Fibroblast of lung (primary cell): ENCODE data around the gene SLC25A12. TPM values are rescaled to one million over a fixed set of nuclear protein-coding genes. Genes with fewer than 3 reads are reported as not detected.

Source experiments
- DNase-seq, 2 donors: peaks; one replicate each; pipeline versions ENCODE4 v3.0.0 to v3.0.0-alpha.2; 2010; ENCODE audit warnings: low read depth in 2 of 2
- H2AFZ ChIP-seq: 2 replicates; pipeline ENCODE4 v1.5.1; 2012; ENCODE audit warnings: low read length, control low read depth, inconsistent platforms
- H3K27ac ChIP-seq: 2 replicates; pipeline ENCODE4 v1.5.1; 2011; ENCODE audit warnings: low read length, control low read depth; ENCODE audit not compliant: insufficient read depth
- H3K27me3 ChIP-seq: 2 replicates; pipeline ENCODE4 v1.5.1; 2011; ENCODE audit warnings: mild to moderate bottlenecking, low read length; ENCODE audit not compliant: control insufficient read depth, insufficient read depth
- H3K36me3 ChIP-seq: 2 replicates; pipeline ENCODE4 v1.5.1; 2011; ENCODE audit warnings: low read length; ENCODE audit not compliant: control insufficient read depth, insufficient read depth
- H3K4me1 ChIP-seq: 2 replicates; pipeline ENCODE4 v1.5.1; 2011; ENCODE audit warnings: low read length; ENCODE audit not compliant: control insufficient read depth, insufficient read depth; ENCODE audit errors: extremely low read depth
- H3K4me2 ChIP-seq: 2 replicates; pipeline ENCODE4 v1.5.1; 2011; ENCODE audit warnings: low read length, control low read depth; ENCODE audit not compliant: insufficient read depth; ENCODE audit errors: extremely low read depth
- H3K4me3 ChIP-seq, 4 experiments: fragments of 200-600 bp in 1 of 4; sonication (generic) in 1 of 4; replicated peaks in 1 of 4; 2 replicates each; pipeline ENCODE4 v1.5.1; 2011 to 2016; ENCODE audit warnings: low read length in 4 of 4, low read depth in 3 of 4, mild to moderate bottlenecking in 3 of 4, control low read depth in 2 of 4, inconsistent platforms in 1 of 4, mixed read lengths in 1 of 4; ENCODE audit not compliant: insufficient read depth in 1 of 4; ENCODE audit errors: control extremely low read depth in 1 of 4
- H3K79me2 ChIP-seq: 2 replicates; pipeline ENCODE4 v1.5.1; 2012; ENCODE audit warnings: mild to moderate bottlenecking, low read length, inconsistent platforms; ENCODE audit not compliant: control insufficient read depth, insufficient read depth
- H3K9ac ChIP-seq: 2 replicates; pipeline ENCODE4 v1.5.1; 2011; ENCODE audit warnings: mild to moderate bottlenecking, low read length, control low read depth; ENCODE audit not compliant: insufficient read depth
- H3K9me3 ChIP-seq: 2 replicates; pipeline ENCODE4 v1.5.1; 2012; ENCODE audit warnings: low read depth, low read length; ENCODE audit not compliant: control insufficient read depth, insufficient read depth
- H4K20me1 ChIP-seq: 2 replicates; pipeline ENCODE4 v1.5.1; 2011; ENCODE audit warnings: low read length; ENCODE audit not compliant: control insufficient read depth, insufficient read depth; ENCODE audit errors: extremely low read depth
- CTCF ChIP-seq, 2 donors: IDR thresholded peaks in 1 of 2; conservative IDR thresholded peaks in 1 of 2; 1 replicate in 1 of 2; 2 replicates in 1 of 2; pipeline ENCODE4 v1.5.1; 2011 to 2012; ENCODE audit warnings: low read length in 2 of 2, control low read depth in 1 of 2, inconsistent platforms in 1 of 2, low read depth in 1 of 2, mild to moderate bottlenecking in 1 of 2
- EZH2 ChIP-seq: IDR thresholded peaks from 2 replicates; pipeline ENCODE4 v1.5.1; 2012; ENCODE audit warnings: low read length, control low read depth, mild to moderate bottlenecking; ENCODE audit errors: missing control alignments
- polyA plus RNA-seq, 2 donors: library from polyadenylated mRNA; depleted of rRNA in 1 of 2; stranded (reverse) in 1 of 2; unstranded in 1 of 2; fragments of >200 nt; gene quantifications; 2 replicates each; pipeline ENCODE4 v1.2.1, GENCODE V29; 2011 to 2012; ENCODE audit warnings: missing spikeins in 1 of 2
- total RNA-seq: library from RNA; depleted of rRNA; stranded (reverse); fragments of >200 nt; gene quantifications from 2 replicates; pipeline ENCODE4 v1.2.1, GENCODE V29; 2014

The SLC25A12 gene
- total and polyA plus RNA-seq, 2 donors (not counting 1 experiment from before 2014, with no cell fraction given), result 21.5 to 25.9 TPM

- no peak overlapping the region for H3K27ac ChIP-seq
- H4K20me1 ChIP-seq, result no peaks in the 10 kb centered on the region
These were observed 11.8 kb downstream of the SLC25A12 start for GRCh38 chr2:171882089-171882769.

GRCh38 chr2:171880774-171881173, 13.3 kb downstream of the SLC25A12 start:
- TF ChIP-seq CTCF (conservative IDR thresholded peaks at IDR 0.05 in 1 of 2, IDR thresholded peaks at IDR 0.05 in 1 of 2; ENCODE audit: low read depth in 1 of 2, low read length in 2 of 2) (no peak), EZH2 (no peak)
- Histone ChIP-seq H3K4me2 (no peak overlapping the region), H3K27me3 (no peaks in the 10 kb centered on the region), H3K9me3 (no peaks in the 10 kb centered on the region), H3K4me3 (no peak overlapping the region), H2AFZ (no peak overlapping the region), H3K4me1 (no peaks in the 10 kb centered on the region), H4K20me1 (no peaks in the 10 kb centered on the region), H3K79me2 (no peaks in the 10 kb centered on the region), H3K36me3 (no peaks in the 10 kb centered on the region), H3K9ac (no peak overlapping the region), H3K27ac (no peak overlapping the region)
- DNase-seq, result no peak

More at GRCh38 chr2:171882089-171882769, 11.8 kb downstream of the SLC25A12 start:
- Histone ChIP-seq H3K79me2 (no peaks in the 10 kb centered on the region), H3K36me3 (no peaks in the 10 kb centered on the region), H3K4me3 (no peak overlapping the region), H3K4me2 (no peak overlapping the region), H3K27me3 (no peaks in the 10 kb centered on the region), H3K4me1 (no peaks in the 10 kb centered on the region), H2AFZ (no peak overlapping the region), H3K9me3 (no peaks in the 10 kb centered on the region), H3K9ac (no peak overlapping the region)
- peak in 1 of 2 donors; percentile 20 for DNase-seq
- TF ChIP-seq EZH2 (no peak), CTCF (conservative IDR thresholded peaks at IDR 0.05 in 1 of 2, IDR thresholded peaks at IDR 0.05 in 1 of 2; ENCODE audit: low read depth in 1 of 2, low read length in 2 of 2) (no peak)

- Histone ChIP-seq H3K36me3 (no peaks in the 10 kb centered on the region), H4K20me1 (no peaks in the 10 kb centered on the region), H3K9ac (no peak overlapping the region), H3K79me2 (no peaks in the 10 kb centered on the region), H3K4me2 (no peak overlapping the region), H3K4me3 (no peak overlapping the region), H3K9me3 (no peaks in the 10 kb centered on the region), H3K27me3 (no peaks in the 10 kb centered on the region), H3K4me1 (no peaks in the 10 kb centered on the region), H3K27ac (no peak overlapping the region), H2AFZ (no peak overlapping the region)
- DNase-seq, result no peak
- no peak for TF ChIP-seq EZH2
- TF ChIP-seq CTCF (conservative IDR thresholded peaks at IDR 0.05 in 1 of 2, IDR thresholded peaks at IDR 0.05 in 1 of 2; ENCODE audit: low read depth in 1 of 2, low read length in 2 of 2), result no peak
These were observed 14.2 kb downstream of the SLC25A12 start for GRCh38 chr2:171879865-171880264.
